ENCODE measurements around the gene ERVFRD-1. TPM values are rescaled to one million over a fixed set of nuclear protein-coding genes. Genes with fewer than 3 reads are reported as not detected.

Gene ERVFRD-1
- total and polyA plus RNA-seq, 2 of the 13 experiments (the other 11 are each of a cell fraction or from before 2014, with no cell fraction given), result not detected

GRCh38 chr6:11093376-11093625, 18.2 kb downstream of the ERVFRD-1 start (continued):
- TF ChIP-seq, protein P1, sequence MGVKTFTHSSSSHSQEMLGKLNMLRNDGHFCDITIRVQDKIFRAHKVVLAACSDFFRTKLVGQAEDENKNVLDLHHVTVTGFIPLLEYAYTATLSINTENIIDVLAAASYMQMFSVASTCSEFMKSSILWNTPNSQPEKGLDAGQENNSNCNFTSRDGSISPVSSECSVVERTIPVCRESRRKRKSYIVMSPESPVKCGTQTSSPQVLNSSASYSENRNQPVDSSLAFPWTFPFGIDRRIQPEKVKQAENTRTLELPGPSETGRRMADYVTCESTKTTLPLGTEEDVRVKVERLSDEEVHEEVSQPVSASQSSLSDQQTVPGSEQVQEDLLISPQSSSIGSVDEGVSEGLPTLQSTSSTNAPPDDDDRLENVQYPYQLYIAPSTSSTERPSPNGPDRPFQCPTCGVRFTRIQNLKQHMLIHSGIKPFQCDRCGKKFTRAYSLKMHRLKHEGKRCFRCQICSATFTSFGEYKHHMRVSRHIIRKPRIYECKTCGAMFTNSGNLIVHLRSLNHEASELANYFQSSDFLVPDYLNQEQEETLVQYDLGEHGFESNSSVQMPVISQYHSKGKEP (CRISPR knock-in tag; IDR thresholded peaks at IDR 0.05), result no peak
- TF ChIP-seq IRF9 (CRISPR knock-in tag; IDR thresholded peaks at IDR 0.05; ENCODE audit: borderline replicate concordance) (no peak; the same call in 1 of the 2 replicates), NR2C2 (CRISPR knock-in tag; IDR thresholded peaks at IDR 0.05; ENCODE audit: borderline replicate concordance) (no peak), FOSL2 (CRISPR knock-in tag; IDR thresholded peaks at IDR 0.05) (no peak), MBNL3 (CRISPR knock-in tag; conservative IDR thresholded peaks at IDR 0.05) (no peak), EZH2 (conservative IDR thresholded peaks at IDR 0.05; ENCODE audit: low read depth, low read length) (no peak), ZNF550 (CRISPR knock-in tag; IDR thresholded peaks at IDR 0.05; ENCODE audit: borderline replicate concordance) (no peak), SKI (IDR thresholded peaks at IDR 0.05; ENCODE audit: partially characterized antibody) (no peak), ELF3 (CRISPR knock-in tag; IDR thresholded peaks at IDR 0.05) (no peak), SKIL (CRISPR knock-in tag; IDR thresholded peaks at IDR 0.05; ENCODE audit: borderline replicate concordance) (no peak), FOXC1 (CRISPR knock-in tag; IDR thresholded peaks at IDR 0.05; ENCODE audit: borderline replicate concordance) (peak; percentile 73; the same call in 1 of the 2 replicates), ZNF180 (CRISPR knock-in tag; IDR thresholded peaks at IDR 0.05; ENCODE audit: borderline replicate concordance, low read depth) (no peak), ZNF83 (CRISPR knock-in tag; IDR thresholded peaks at IDR 0.05; ENCODE audit: borderline replicate concordance) (no peak), ZNF878 (CRISPR knock-in tag; IDR thresholded peaks at IDR 0.05) (peak; percentile 84; the same call in 1 of the 2 replicates), ZBTB42 (CRISPR knock-in tag; IDR thresholded peaks at IDR 0.05) (0 out of 2 replicates have a peak, but pooled peaks have one; percentile 61), ZFP41 (CRISPR knock-in tag; IDR thresholded peaks at IDR 0.05; ENCODE audit: borderline replicate concordance) (no peak), TAF1 (CRISPR knock-in tag; IDR thresholded peaks at IDR 0.05) (peak; percentile 95)
- TF ChIP-seq, protein P2, sequence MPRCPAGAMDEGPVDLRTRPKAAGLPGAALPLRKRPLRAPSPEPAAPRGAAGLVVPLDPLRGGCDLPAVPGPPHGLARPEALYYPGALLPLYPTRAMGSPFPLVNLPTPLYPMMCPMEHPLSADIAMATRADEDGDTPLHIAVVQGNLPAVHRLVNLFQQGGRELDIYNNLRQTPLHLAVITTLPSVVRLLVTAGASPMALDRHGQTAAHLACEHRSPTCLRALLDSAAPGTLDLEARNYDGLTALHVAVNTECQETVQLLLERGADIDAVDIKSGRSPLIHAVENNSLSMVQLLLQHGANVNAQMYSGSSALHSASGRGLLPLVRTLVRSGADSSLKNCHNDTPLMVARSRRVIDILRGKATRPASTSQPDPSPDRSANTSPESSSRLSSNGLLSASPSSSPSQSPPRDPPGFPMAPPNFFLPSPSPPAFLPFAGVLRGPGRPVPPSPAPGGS (CRISPR knock-in tag; IDR thresholded peaks at IDR 0.05), result no peak
- TF ChIP-seq, protein P3, sequence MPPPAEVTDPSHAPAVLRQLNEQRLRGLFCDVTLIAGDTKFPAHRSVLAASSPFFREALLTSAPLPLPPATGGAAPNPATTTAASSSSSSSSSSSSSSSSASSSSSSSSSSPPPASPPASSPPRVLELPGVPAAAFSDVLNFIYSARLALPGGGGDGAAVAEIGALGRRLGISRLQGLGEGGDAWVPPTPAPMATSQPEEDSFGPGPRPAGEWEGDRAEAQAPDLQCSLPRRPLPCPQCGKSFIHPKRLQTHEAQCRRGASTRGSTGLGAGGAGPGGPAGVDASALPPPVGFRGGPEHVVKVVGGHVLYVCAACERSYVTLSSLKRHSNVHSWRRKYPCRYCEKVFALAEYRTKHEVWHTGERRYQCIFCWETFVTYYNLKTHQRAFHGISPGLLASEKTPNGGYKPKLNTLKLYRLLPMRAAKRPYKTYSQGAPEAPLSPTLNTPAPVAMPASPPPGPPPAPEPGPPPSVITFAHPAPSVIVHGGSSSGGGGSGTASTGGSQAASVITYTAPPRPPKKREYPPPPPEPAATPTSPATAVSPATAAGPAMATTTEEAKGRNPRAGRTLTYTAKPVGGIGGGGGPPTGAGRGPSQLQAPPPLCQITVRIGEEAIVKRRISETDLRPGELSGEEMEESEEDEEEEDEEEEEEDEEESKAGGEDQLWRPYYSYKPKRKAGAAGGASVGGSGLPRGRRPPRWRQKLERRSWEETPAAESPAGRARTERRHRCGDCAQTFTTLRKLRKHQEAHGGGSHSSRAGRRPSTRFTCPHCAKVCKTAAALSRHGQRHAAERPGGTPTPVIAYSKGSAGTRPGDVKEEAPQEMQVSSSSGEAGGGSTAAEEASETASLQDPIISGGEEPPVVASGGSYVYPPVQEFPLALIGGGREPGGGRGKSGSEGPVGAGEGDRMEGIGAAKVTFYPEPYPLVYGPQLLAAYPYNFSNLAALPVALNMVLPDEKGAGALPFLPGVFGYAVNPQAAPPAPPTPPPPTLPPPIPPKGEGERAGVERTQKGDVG (CRISPR knock-in tag; IDR thresholded peaks at IDR 0.05; ENCODE audit: borderline replicate concordance), result peak; percentile 72; the same call in 1 of the 2 replicates

All from HepG2 (cell line).